H1 (cell line): ENCODE results near the gene PLCB3. TPM values are rescaled to one million over a fixed set of nuclear protein-coding genes. Genes with fewer than 3 reads are reported as not detected.

Experiments
- CTCF ChIA-PET: fragments of 300-600 bp; sonication (Branson Sonifier 250); formaldehyde crosslinking; loops from one replicate; lab custom pipeline; 2021; ENCODE audit not compliant: partially characterized antibody; lab: Charles Lee
- POLR2A ChIA-PET: fragments of 300-600 bp; sonication (Branson Sonifier 250); formaldehyde crosslinking; loops from one replicate; lab custom pipeline; 2021; ENCODE audit warnings: inconsistent platforms; ENCODE audit not compliant: partially characterized antibody; lab: Charles Lee
- DNase-seq, 2 experiments: peaks; one replicate each; pipeline versions ENCODE4 v3.0.0 to v3.0.0-alpha.2; 2010 to 2022; ENCODE audit warnings: low spot score in 2 of 2, low read depth in 1 of 2, mixed read lengths in 1 of 2
- FAIRE-seq: peaks from 2 replicates; lab custom pipeline; 2011; peaks lifted over from hg19 to GRCh38; lab: Jason Lieb, UNC
- H2AFZ ChIP-seq: 2 replicates; pipeline ENCODE4 v1.8.1; 2012; ENCODE audit warnings: low read length, inconsistent platforms
- H2AK5ac ChIP-seq: 2 replicates; pipeline ENCODE4 v1.6.1; 2013; ENCODE audit warnings: low read depth, low read length
- H2BK120ac ChIP-seq: replicated peaks from 2 replicates; pipeline ENCODE3; 2013; ENCODE audit warnings: low read depth, low read length, inconsistent platforms
- H2BK12ac ChIP-seq: 2 replicates; pipeline ENCODE4 v1.6.1; 2013; ENCODE audit warnings: low read depth, low read length
- H2BK15ac ChIP-seq: 2 replicates; pipeline ENCODE4 v1.6.1; 2013; ENCODE audit warnings: low read length
- H2BK20ac ChIP-seq: 2 replicates; pipeline ENCODE4 v1.6.1; 2013; ENCODE audit warnings: low read length
- H2BK5ac ChIP-seq: 2 replicates; pipeline ENCODE4 v1.6.1; 2013; ENCODE audit warnings: low read depth, low read length
- H3K14ac ChIP-seq: 2 replicates; pipeline ENCODE4 v1.6.1; 2013; ENCODE audit warnings: inconsistent platforms; ENCODE audit not compliant: insufficient read length
- H3K18ac ChIP-seq: 2 replicates; pipeline ENCODE4 v1.6.1; 2013; ENCODE audit warnings: low read length; ENCODE audit errors: extremely low read depth
- H3K23ac ChIP-seq: 2 replicates; pipeline ENCODE4 v1.6.1; 2013; ENCODE audit warnings: inconsistent platforms; ENCODE audit not compliant: insufficient read length
- H3K23me2 ChIP-seq: 2 replicates; pipeline ENCODE4 v1.6.1; 2013; ENCODE audit warnings: low read depth, low read length
- H3K27ac ChIP-seq: 2 replicates; pipeline ENCODE4 v1.6.1; 2011; ENCODE audit warnings: low read depth, low read length, inconsistent platforms
- H3K27me3 ChIP-seq, 4 experiments: replicated peaks in 1 of 4; 1 replicate in 1 of 4; 2 replicates in 3 of 4; pipeline versions ENCODE4 v1.6.1 to v1.8.1; 2011 to 2013; ENCODE audit warnings: low read length in 3 of 4, mild to moderate bottlenecking in 3 of 4, inconsistent platforms in 2 of 4, mixed read lengths in 2 of 4, moderate library complexity in 1 of 4; ENCODE audit not compliant: control insufficient read depth in 3 of 4, insufficient read depth in 3 of 4; ENCODE audit errors: extremely low read depth in 1 of 4
- H3K36me3 ChIP-seq, 4 experiments: 2 replicates each; pipeline versions ENCODE4 v1.6.1 to v1.8.1; 2011 to 2013; ENCODE audit warnings: mild to moderate bottlenecking in 4 of 4, low read length in 3 of 4, moderate library complexity in 2 of 4, control low read depth in 1 of 4, inconsistent platforms in 1 of 4; ENCODE audit not compliant: insufficient read depth in 4 of 4, control insufficient read depth in 2 of 4
- H3K4ac ChIP-seq: replicated peaks from 2 replicates; pipeline ENCODE3; 2013; ENCODE audit warnings: low read length, low read depth, mixed read lengths, inconsistent platforms; ENCODE audit not compliant: insufficient read length
- H3K4me1 ChIP-seq, 4 experiments: replicated peaks in 1 of 4; 1 replicate in 1 of 4; 2 replicates in 3 of 4; pipeline versions ENCODE4 v1.6.1 to v1.8.1; 2011 to 2013; ENCODE audit warnings: low read length in 3 of 4, inconsistent platforms in 2 of 4, mixed read lengths in 1 of 4; ENCODE audit not compliant: insufficient read depth in 4 of 4, control insufficient read depth in 3 of 4
- H3K4me2 ChIP-seq, 2 experiments: 2 replicates each; pipeline versions ENCODE4 v1.6.1 to v1.8.1; 2011 to 2013; ENCODE audit warnings: low read depth in 2 of 2, low read length in 2 of 2, control low read depth in 1 of 2, inconsistent platforms in 1 of 2, mild to moderate bottlenecking in 1 of 2; ENCODE audit not compliant: insufficient read depth in 1 of 2
- H3K4me3 ChIP-seq, 4 experiments: fragments of 200-600, 300-600 bp in 1 of 4; sonication (generic), shearing (Covaris generic), sonication (Bioruptor Twin) in 1 of 4; 2 replicates each; pipeline versions ENCODE4 v1.5.1 to v1.8.1; 2011 to 2016; ENCODE audit warnings: low read length in 4 of 4, low read depth in 3 of 4, control low read depth in 2 of 4, inconsistent platforms in 2 of 4, mild to moderate bottlenecking in 2 of 4, mixed read lengths in 1 of 4, moderate library complexity in 1 of 4; ENCODE audit not compliant: insufficient read depth in 2 of 4; ENCODE audit errors: extremely low read depth in 1 of 4
- H3K56ac ChIP-seq: replicated peaks from 2 replicates; pipeline ENCODE3; 2013; ENCODE audit warnings: low read depth, mild to moderate bottlenecking, mixed read lengths, low read length, inconsistent platforms; ENCODE audit not compliant: insufficient read length
- H3K79me1 ChIP-seq: 2 replicates; pipeline ENCODE4 v1.6.1; 2013; ENCODE audit warnings: low read depth, low read length, control low read depth
- H3K79me2 ChIP-seq, 2 experiments: 2 replicates each; pipeline versions ENCODE4 v1.6.1 to v1.8.1; 2012 to 2013; ENCODE audit warnings: low read length in 2 of 2, mild to moderate bottlenecking in 2 of 2, inconsistent platforms in 1 of 2; ENCODE audit not compliant: insufficient read depth in 2 of 2, control insufficient read depth in 1 of 2
- H3K9ac ChIP-seq, 4 experiments: replicated peaks in 1 of 4; 1 replicate in 1 of 4; 2 replicates in 3 of 4; pipeline versions ENCODE4 v1.6.1 to v1.8.1; 2011 to 2013; ENCODE audit warnings: low read depth in 3 of 4, low read length in 3 of 4, control low read depth in 2 of 4, mild to moderate bottlenecking in 2 of 4, moderate library complexity in 2 of 4, inconsistent platforms in 1 of 4; ENCODE audit errors: extremely low read depth in 1 of 4
- H3K9me3 ChIP-seq, 2 experiments: 2 replicates each; pipeline versions ENCODE4 v1.6.1 to v1.8.1; 2012 to 2013; ENCODE audit warnings: mild to moderate bottlenecking in 2 of 2, moderate library complexity in 2 of 2, control low read depth in 1 of 2, inconsistent platforms in 1 of 2, low read depth in 1 of 2, low read length in 1 of 2, mixed read lengths in 1 of 2; ENCODE audit not compliant: insufficient read depth in 2 of 2
- H4K20me1 ChIP-seq, 2 experiments: replicated peaks in 1 of 2; 2 replicates each; pipeline versions ENCODE3 to v1.8.1; 2011 to 2013; ENCODE audit warnings: inconsistent platforms in 2 of 2, low read length in 2 of 2, mild to moderate bottlenecking in 1 of 2; ENCODE audit not compliant: insufficient read depth in 2 of 2, control insufficient read depth in 1 of 2
- H4K5ac ChIP-seq: 2 replicates; pipeline ENCODE4 v1.6.1; 2013; ENCODE audit warnings: low read length, low read depth, mixed read lengths, inconsistent platforms; ENCODE audit not compliant: insufficient read length
- H4K8ac ChIP-seq: 2 replicates; pipeline ENCODE4 v1.8.0; 2013; ENCODE audit warnings: mild to moderate bottlenecking, moderate library complexity, low read length, inconsistent platforms; ENCODE audit not compliant: insufficient read depth; ENCODE audit errors: extremely low read depth
- H4K91ac ChIP-seq: replicated peaks from 2 replicates; pipeline ENCODE3; 2013; ENCODE audit warnings: low read length, mixed read lengths, inconsistent platforms; ENCODE audit not compliant: insufficient read length
- CREB1 ChIP-seq: IDR thresholded peaks from 2 replicates; pipeline ENCODE4 v1.6.1; 2012; ENCODE audit warnings: inconsistent platforms
- EP300 ChIP-seq, 2 experiments: IDR thresholded peaks; 1 replicate in 1 of 2; 2 replicates in 1 of 2; pipeline ENCODE4 v1.6.1; 2011 to 2012; ENCODE audit warnings: low read depth in 2 of 2, low read length in 2 of 2, mild to moderate bottlenecking in 2 of 2, borderline replicate concordance in 1 of 2, inconsistent platforms in 1 of 2, moderate library complexity in 1 of 2
- EZH2 ChIP-seq: fragments of 200-600 bp; sonication (generic); IDR thresholded peaks from 2 replicates; pipeline ENCODE4 v1.7.1; 2012; ENCODE audit warnings: low read depth, mild to moderate bottlenecking, moderate library complexity, low read length, inconsistent platforms; ENCODE audit not compliant: severe bottlenecking
- GTF2F1 ChIP-seq: IDR thresholded peaks from 2 replicates; pipeline ENCODE4 v1.6.1; 2012; ENCODE audit warnings: low read depth, low read length, improper control_type of control experiment, borderline replicate concordance
- KDM5A ChIP-seq: fragments of 200-600 bp; IDR thresholded peaks from 2 replicates; pipeline ENCODE4 v1.7.1; 2012; ENCODE audit warnings: mild to moderate bottlenecking, low read length, inconsistent platforms, mixed read lengths
- POLR2A ChIP-seq, 2 experiments: IDR thresholded peaks; 1 replicate in 1 of 2; 2 replicates in 1 of 2; pipeline ENCODE4 v1.6.1; 2011; ENCODE audit warnings: low read depth in 2 of 2, low read length in 2 of 2, mild to moderate bottlenecking in 2 of 2; ENCODE audit errors: control extremely low read depth in 1 of 2
- RAD21 ChIP-seq, 2 experiments: IDR thresholded peaks in 1 of 2; conservative IDR thresholded peaks in 1 of 2; 2 replicates each; pipeline ENCODE4 v1.6.1; 2011; ENCODE audit warnings: low read depth in 2 of 2, low read length in 2 of 2, improper control_type of control experiment in 1 of 2, inconsistent platforms in 1 of 2, mild to moderate bottlenecking in 1 of 2, moderate library complexity in 1 of 2
- RBBP5 ChIP-seq: IDR thresholded peaks from 2 replicates; pipeline ENCODE4 v1.7.1; 2012; ENCODE audit warnings: low read depth, mild to moderate bottlenecking, inconsistent platforms, low read length, moderate library complexity, borderline replicate concordance
- SAP30 ChIP-seq: fragments of 300-600 bp; sonication (generic); IDR thresholded peaks from 2 replicates; pipeline ENCODE4 v1.7.1; 2012; ENCODE audit warnings: low read length, moderate library complexity, mild to moderate bottlenecking, inconsistent platforms; ENCODE audit not compliant: insufficient read depth, insufficient replicate concordance
- SIN3A ChIP-seq, 2 experiments: IDR thresholded peaks in 1 of 2; conservative IDR thresholded peaks in 1 of 2; 2 replicates each; pipeline ENCODE4 v1.6.1; 2011 to 2012; ENCODE audit warnings: low read length in 2 of 2, improper control_type of control experiment in 1 of 2, low read depth in 1 of 2, mild to moderate bottlenecking in 1 of 2
- SIX5 ChIP-seq: IDR thresholded peaks from 2 replicates; pipeline ENCODE4 v1.6.1; 2011; ENCODE audit warnings: mild to moderate bottlenecking, low read depth, low read length
- SP4 ChIP-seq: IDR thresholded peaks from 2 replicates; pipeline ENCODE4 v1.6.1; 2012; ENCODE audit warnings: low read length, inconsistent platforms
- WGBS, 2 experiments: shearing (Covaris generic) in 1 of 2; methylation state at CpG; one replicate each; pipeline versions ENCODE4 v1.1.6 to v1.1.7; 2013 to 2015; ENCODE audit warnings: low lambda C conversion rate in 2 of 2, mixed read lengths in 2 of 2, inconsistent platforms in 1 of 2, low coverage in 1 of 2, missing lambda C conversion rate in 1 of 2; ENCODE audit not compliant: insufficient replicate concordance in 2 of 2, insufficient coverage in 1 of 2, insufficient read length in 1 of 2; ENCODE audit errors: extremely low coverage in 1 of 2, missing lambda C conversion rate in 1 of 2; 5-methylcytosine and 5-hydroxymethylcytosine counted together
- polyA plus RNA-seq, 7 experiments: library from polyadenylated mRNA; depleted of rRNA in 3 of 7; stranded (reverse) in 5 of 7; unstranded in 2 of 7; fragments of >200 nt in 5 of 7; fragments of 200-250 nt in 2 of 7; gene quantifications; 1 replicate in 5 of 7; 2 replicates in 1 of 7; 4 replicates in 1 of 7; pipeline versions ENCODE4 v1.2.1 to v1.2.3, GENCODE V29; 2011 to 2013; ENCODE audit warnings: missing spikeins in 2 of 7, mixed read lengths in 2 of 7
- total RNA-seq: library from RNA; stranded (reverse); fragmentation: NEBNext Ultra II Directional; extraction: Animal tissue kit (Norgen Biotek cat#: 25700); gene quantifications from 2 replicates; pipeline ENCODE4 v1.2.1, GENCODE V29; 2021

The PLCB3 gene
- total and polyA plus RNA-seq, 2 of the 8 experiments (the other 6 are each of a cell fraction or from before 2014, with no cell fraction given), result 47.2 to 104 TPM

DNA sequence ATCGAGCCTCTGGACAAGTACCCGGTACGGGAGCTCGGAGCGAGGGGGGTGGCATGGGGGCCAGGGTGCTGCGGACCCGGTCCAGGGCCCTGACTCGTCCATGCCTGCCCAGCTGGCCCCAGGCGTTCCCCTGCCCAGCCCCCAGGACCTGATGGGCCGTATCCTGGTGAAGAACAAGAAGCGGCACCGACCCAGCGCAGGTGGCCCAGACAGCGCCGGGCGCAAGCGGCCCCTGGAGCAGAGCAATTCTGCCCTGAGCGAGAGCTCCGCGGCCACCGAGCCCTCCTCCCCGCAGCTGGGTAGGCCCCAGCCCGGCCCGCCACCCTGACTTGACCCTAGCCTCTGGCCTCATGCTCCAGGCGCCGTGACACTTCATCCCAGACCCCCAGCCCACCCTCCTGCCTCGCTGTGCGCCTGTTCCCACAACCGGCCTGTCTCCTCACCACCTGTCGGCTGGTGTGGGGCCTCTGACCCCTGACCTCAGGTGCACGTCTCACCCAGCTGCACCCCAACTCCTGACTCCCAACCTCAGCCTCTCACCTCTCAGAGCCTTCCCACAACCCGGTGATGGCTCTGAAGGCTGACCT lies 7.7 kb downstream of the PLCB3 start:
- TF ChIP-seq CREB1 (no peak), SAP30 (no peak), RBBP5 (no peak), EZH2 (no peak), GTF2F1 (no peak), EP300 (IDR thresholded peaks at IDR 0.05; ENCODE audit: borderline replicate concordance in 1 of 2, low read depth in 2 of 2, low read length in 2 of 2) (no peak), POLR2A (IDR thresholded peaks at IDR 0.05; ENCODE audit: control extremely low read depth in 1 of 2, low read depth in 2 of 2, low read length in 2 of 2) (no peak), RAD21 (IDR thresholded peaks at IDR 0.05 in 1 of 2, conservative IDR thresholded peaks at IDR 0.05 in 1 of 2; ENCODE audit: low read depth in 2 of 2, low read length in 2 of 2) (no peak), SIX5 (no peak), KDM5A (no peak), SP4 (no peak), SIN3A (conservative IDR thresholded peaks at IDR 0.05 in 1 of 2, IDR thresholded peaks at IDR 0.05 in 1 of 2; ENCODE audit: low read depth in 1 of 2, low read length in 2 of 2) (no peak)
- Histone ChIP-seq H3K4me2 (no peak overlapping the region), H2BK5ac (no peak overlapping the region), H3K27me3 (no peaks in the 10 kb centered on the region), H3K79me2 (0 out of 4 replicates have a peak, but pooled peaks cover 0 to 2% of the 10 kb centered on the region in 2 experiments), H3K23ac (no peak overlapping the region), H3K23me2 (no peaks in the 10 kb centered on the region), H3K56ac (no peak overlapping the region), H4K20me1 (peaks cover 6 to 23% of the 10 kb centered on the region in 2 experiments), H2BK15ac (no peak overlapping the region), H3K27ac (no peak overlapping the region), H3K4me3 (no peak overlapping the region), H4K5ac (no peak overlapping the region), H3K14ac (no peak overlapping the region), H2AK5ac (no peak overlapping the region), H2AFZ (no peak overlapping the region), H4K91ac (no peak overlapping the region), H3K4ac (no peak overlapping the region), H3K18ac (no peak overlapping the region), H3K9ac (no peak overlapping the region), H2BK20ac (no peak overlapping the region), H3K36me3 (peaks cover 21 to 86% (median 42%) of the 10 kb centered on the region in 4 experiments), H3K79me1 (no peaks in the 10 kb centered on the region), H3K9me3 (no peaks in the 10 kb centered on the region), H2BK120ac (no peak overlapping the region), H4K8ac (no peak overlapping the region), H3K4me1 (no peaks in the 10 kb centered on the region; a peak in 3 of 7 replicates), H2BK12ac (no peak overlapping the region)
- ChIA-PET POLR2A (interaction anchor here (0.8 to 7.1 kb wide), 9 partner anchors 8 to 39 kb away, joined by 3 to 101 read pairs (median 4); partner anchors contain the start of gene PPP1R14B), CTCF (interaction anchor here (0.6 to 5.9 kb wide), 5 partner anchors 7 to 82 kb away, joined by 3 to 62 read pairs (median 7); no protein-coding TSS in a partner anchor)
- 100% methylated on average over 6 of the region's 32 CpGs; no CpG with 5 or more reads in 1 of the 2 experiments for WGBS, 2 experiments
- DNase-seq (no peak), FAIRE-seq (no peak)
